Endothelial cell of umbilical vein (primary cell): ENCODE measurements around the gene FUT2. TPM values are rescaled to one million over a fixed set of nuclear protein-coding genes. Genes with fewer than 3 reads are reported as not detected.
A peak's percentile ranks its signal among the peaks of the same experiment; 100 is the strongest.

Experiments used
- BruUV-seq: library from RNA; stranded (reverse); fragments of 400-500 nt; replicated peaks from 2 replicates; lab custom pipeline; 2021; lab: Mats Ljungman, UMichigan
- CTCF ChIA-PET: fragments of 300-600, 350-600 bp; sonication (Branson Sonifier 250); formaldehyde crosslinking; loops from one replicate; lab custom pipeline; 2021; ENCODE audit warnings: antibody characterized with exemption, inconsistent platforms; lab: Charles Lee
- POLR2A ChIA-PET: fragments of 300-600, 350-600 bp; sonication (Branson Sonifier 250); formaldehyde crosslinking; loops from one replicate; lab custom pipeline; 2021; ENCODE audit warnings: antibody characterized with exemption, inconsistent platforms; lab: Charles Lee
- DNase-seq: peaks from one replicate; pipeline ENCODE4 v3.0.0-alpha.2; 2011; ENCODE audit warnings: low read depth, low spot score
- FAIRE-seq: peaks from 2 replicates; lab custom pipeline; 2011; peaks lifted over from hg19 to GRCh38; lab: Jason Lieb, UNC
- H2AFZ ChIP-seq: 2 replicates; pipeline ENCODE4 v1.6.0; 2012; ENCODE audit warnings: low read depth, low read length, control low read depth, inconsistent platforms
- H3K27ac ChIP-seq: 2 replicates; pipeline ENCODE4 v1.5.1; 2011; ENCODE audit warnings: low read depth, mild to moderate bottlenecking, control low read depth, low read length, moderate library complexity; ENCODE audit not compliant: insufficient read depth
- H3K27me3 ChIP-seq, 2 experiments: 2 replicates each; pipeline versions ENCODE4 v1.6.0 to v1.6.1; 2011; ENCODE audit warnings: low read length in 2 of 2, mixed read lengths in 1 of 2; ENCODE audit not compliant: control insufficient read depth in 2 of 2, insufficient read depth in 2 of 2
- H3K36me3 ChIP-seq, 2 experiments: 2 replicates in 1 of 2; 3 replicates in 1 of 2; pipeline ENCODE4 v1.5.1; 2011; ENCODE audit warnings: low read length in 2 of 2, mild to moderate bottlenecking in 1 of 2, moderate library complexity in 1 of 2; ENCODE audit not compliant: control insufficient read depth in 2 of 2, insufficient read depth in 2 of 2; ENCODE audit errors: extremely low read depth in 1 of 2
- H3K4me1 ChIP-seq: 3 replicates; pipeline ENCODE4 v1.5.1; 2011; ENCODE audit warnings: mild to moderate bottlenecking, low read length; ENCODE audit not compliant: control insufficient read depth, insufficient read depth; ENCODE audit errors: extremely low read depth
- H3K4me2 ChIP-seq: 2 replicates; pipeline ENCODE4 v1.6.1; 2011; ENCODE audit warnings: low read length, control low read depth, mixed read lengths; ENCODE audit not compliant: insufficient read depth
- H3K4me3 ChIP-seq, 3 experiments: fragments of 200-600 bp in 1 of 3; sonication (generic), shearing (Covaris generic) in 1 of 3; replicated peaks in 1 of 3; 2 replicates each; pipeline ENCODE4 v1.5.1; 2011 to 2016; ENCODE audit warnings: control low read depth in 3 of 3, low read length in 3 of 3, mild to moderate bottlenecking in 2 of 3, inconsistent platforms in 1 of 3, low read depth in 1 of 3, moderate library complexity in 1 of 3; ENCODE audit not compliant: insufficient read depth in 1 of 3
- H3K79me2 ChIP-seq: 2 replicates; pipeline ENCODE4 v1.6.0; 2012; ENCODE audit warnings: low read length, inconsistent platforms; ENCODE audit not compliant: control insufficient read depth, insufficient read depth
- H3K9ac ChIP-seq: replicated peaks from 2 replicates; pipeline ENCODE3; 2011; ENCODE audit warnings: low read length, control low read depth; ENCODE audit not compliant: insufficient read depth; ENCODE audit errors: extremely low read depth
- H3K9me1 ChIP-seq: replicated peaks from 3 replicates; pipeline ENCODE4 v1.6.0; 2011; ENCODE audit warnings: mild to moderate bottlenecking, low read length; ENCODE audit not compliant: control insufficient read depth, insufficient read depth; ENCODE audit errors: extremely low read depth
- H3K9me3 ChIP-seq: replicated peaks from 2 replicates; pipeline ENCODE4 v1.5.1; 2012; ENCODE audit warnings: low read length, inconsistent platforms; ENCODE audit not compliant: control insufficient read depth, insufficient read depth
- H4K20me1 ChIP-seq: replicated peaks from 2 replicates; pipeline ENCODE3; 2011; ENCODE audit warnings: mild to moderate bottlenecking, low read length; ENCODE audit not compliant: control insufficient read depth, insufficient read depth; ENCODE audit errors: extremely low read depth
- JUN ChIP-seq: IDR thresholded peaks from 2 replicates; pipeline ENCODE4 v1.6.1; 2011; ENCODE audit warnings: borderline replicate concordance, low read depth; ENCODE audit not compliant: insufficient read length, insufficient read depth
- MYC ChIP-seq: IDR thresholded peaks from one replicate; pipeline ENCODE4 v1.6.1; 2011; ENCODE audit warnings: mild to moderate bottlenecking, low read depth, low read length
- POLR2A ChIP-seq: IDR thresholded peaks from 2 replicates; pipeline ENCODE4 v1.6.1; 2012; ENCODE audit warnings: low read depth, mild to moderate bottlenecking, control low read depth, low read length
- POLR2AphosphoS5 ChIP-seq: IDR thresholded peaks from 2 replicates; pipeline ENCODE4 v1.6.1; 2012; ENCODE audit warnings: low read depth, mild to moderate bottlenecking, control low read depth, low read length, moderate library complexity; ENCODE audit not compliant: insufficient read depth
- dilution Hi-C: fragments of 300-500 bp; cut with MboI; formaldehyde crosslinking; loops from one replicate; pipeline ENCODE4 v1.15.0; 2019; ENCODE audit warnings: low sequenced_read_pairs; ENCODE audit not compliant: extremely low pct_ligation_motif_present
- intact Hi-C: fragments of 100-400 bp; cut with micrococcal nuclease; formaldehyde crosslinking; loops from one replicate; pipeline ENCODE4 v1.10.0; 2022
- polyA plus RNA-seq, 4 experiments: library from polyadenylated mRNA; depleted of rRNA in 3 of 4; stranded (reverse) in 3 of 4; unstranded in 1 of 4; fragments of >200 nt; gene quantifications; 2 replicates each; pipeline versions ENCODE4 v1.2.1 to v1.2.3, GENCODE V29; 2011 to 2012; ENCODE audit warnings: missing spikeins in 1 of 4
- total RNA-seq: library from RNA; stranded (reverse); gene quantifications from 2 replicates; pipeline ENCODE4 v1.2.3, GENCODE V29; 2021
- TF ChIP-seq, protein P1 (sequence below), 2 donors: IDR thresholded peaks; 1 replicate in 1 of 2; 2 replicates in 1 of 2; pipeline ENCODE4 v1.5.1; 2011; ENCODE audit warnings: low read length in 2 of 2, mild to moderate bottlenecking in 2 of 2, moderate library complexity in 2 of 2, control low read depth in 1 of 2, inconsistent platforms in 1 of 2, low read depth in 1 of 2; ENCODE audit not compliant: insufficient read depth in 1 of 2; ENCODE audit errors: extremely low read depth in 1 of 2

FUT2 gene
- total and polyA plus RNA-seq, 2 donors (not counting 3 experiments of a cell fraction or from before 2014, with no cell fraction given), result not detected

DNA sequence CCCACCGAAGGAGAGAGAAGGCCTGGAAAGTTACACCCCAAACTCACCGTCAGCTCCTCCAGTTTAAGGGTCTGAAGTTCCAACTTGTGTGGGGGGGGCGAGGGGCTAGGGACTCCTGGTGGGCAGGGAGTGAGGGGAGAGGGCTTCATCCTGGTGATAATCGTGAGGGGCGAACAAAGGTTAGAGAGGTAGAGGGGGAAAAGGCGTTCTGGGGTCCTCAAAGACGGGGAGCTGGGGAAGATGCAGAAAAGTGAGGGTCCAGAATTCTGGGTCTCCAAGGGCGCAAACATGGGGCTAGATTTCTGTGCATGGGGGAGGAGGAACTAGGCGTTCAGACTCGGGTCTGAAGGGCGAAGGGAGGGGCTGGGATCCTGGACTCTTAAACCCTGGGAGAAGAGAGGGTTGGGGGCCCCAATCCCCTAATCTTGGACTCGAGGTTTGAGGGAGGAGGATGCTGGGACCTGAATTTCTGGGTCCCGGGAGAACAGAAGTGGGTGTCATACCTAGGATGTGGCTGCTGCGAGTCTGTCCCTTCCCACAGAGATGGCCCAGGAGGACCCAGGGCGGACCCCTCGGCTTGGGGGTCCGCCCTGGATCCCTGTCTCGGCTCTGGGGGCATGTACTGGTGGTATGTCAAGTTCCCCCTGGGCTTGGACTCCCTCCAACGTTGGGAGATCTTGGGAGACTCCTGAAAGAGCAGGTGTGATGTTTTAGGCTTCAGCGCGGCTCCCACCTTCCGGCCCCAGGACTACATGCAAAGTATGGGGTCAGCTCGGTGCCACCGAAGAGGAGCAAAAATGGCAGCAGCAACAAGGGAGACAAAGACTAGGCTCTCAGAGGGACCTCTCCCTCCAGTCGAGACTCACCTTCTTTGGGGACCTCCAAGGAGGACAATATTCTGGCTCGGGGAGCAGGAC, 19.2 kb downstream of the FUT2 start:
- no peaks in the 10 kb centered on the region for H3K9me3 ChIP-seq
- peak overlapping the region; percentile 69 for H2AFZ ChIP-seq
- ChIA-PET POLR2A (no interaction called here), CTCF (interaction anchor here (1.0 to 3.9 kb wide), 6 partner anchors 10 to 69 kb away, joined by 5 to 29 read pairs (median 16); partner anchors contain the start of gene CA11)
- H3K36me3 ChIP-seq, result no peaks in the 10 kb centered on the region
- H3K9me1 ChIP-seq, result no peaks in the 10 kb centered on the region
- H3K4me3 ChIP-seq, result peak overlapping the region; percentile 31 to 43 (median 41)
- peak overlapping the region; percentile 72 for H3K4me2 ChIP-seq
- peaks cover 15% of the 10 kb centered on the region for H3K4me1 ChIP-seq
- intact Hi-C loops, result loop anchor here (1.0 kb wide), 4 partner anchors 10 to 69 kb away; partner anchors contain the start of genes CA11 and RASIP1
- TF ChIP-seq POLR2AphosphoS5, result no peak
- TF ChIP-seq JUN, result no peak
- TF ChIP-seq, protein P1, sequence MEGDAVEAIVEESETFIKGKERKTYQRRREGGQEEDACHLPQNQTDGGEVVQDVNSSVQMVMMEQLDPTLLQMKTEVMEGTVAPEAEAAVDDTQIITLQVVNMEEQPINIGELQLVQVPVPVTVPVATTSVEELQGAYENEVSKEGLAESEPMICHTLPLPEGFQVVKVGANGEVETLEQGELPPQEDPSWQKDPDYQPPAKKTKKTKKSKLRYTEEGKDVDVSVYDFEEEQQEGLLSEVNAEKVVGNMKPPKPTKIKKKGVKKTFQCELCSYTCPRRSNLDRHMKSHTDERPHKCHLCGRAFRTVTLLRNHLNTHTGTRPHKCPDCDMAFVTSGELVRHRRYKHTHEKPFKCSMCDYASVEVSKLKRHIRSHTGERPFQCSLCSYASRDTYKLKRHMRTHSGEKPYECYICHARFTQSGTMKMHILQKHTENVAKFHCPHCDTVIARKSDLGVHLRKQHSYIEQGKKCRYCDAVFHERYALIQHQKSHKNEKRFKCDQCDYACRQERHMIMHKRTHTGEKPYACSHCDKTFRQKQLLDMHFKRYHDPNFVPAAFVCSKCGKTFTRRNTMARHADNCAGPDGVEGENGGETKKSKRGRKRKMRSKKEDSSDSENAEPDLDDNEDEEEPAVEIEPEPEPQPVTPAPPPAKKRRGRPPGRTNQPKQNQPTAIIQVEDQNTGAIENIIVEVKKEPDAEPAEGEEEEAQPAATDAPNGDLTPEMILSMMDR (IDR thresholded peaks at IDR 0.05; ENCODE audit: extremely low read depth in 1 of 2, insufficient read depth in 1 of 2, low read depth in 1 of 2, low read length in 2 of 2), result no peak
- TF ChIP-seq POLR2A, result no peak
- no peak for TF ChIP-seq MYC
- peak; percentile 22 for DNase-seq
- no TSS peak for BruUV-seq
- H3K27me3 ChIP-seq, result no peaks in the 10 kb centered on the region
- H4K20me1 ChIP-seq, result no peaks in the 10 kb centered on the region
- FAIRE-seq, result no peak
- dilution Hi-C loops, result no loop called here
- H3K9ac ChIP-seq, result peak overlapping the region; percentile 76
- peak overlapping the region; percentile 52 for H3K27ac ChIP-seq
- no peaks in the 10 kb centered on the region for H3K79me2 ChIP-seq
